Measurements from ENCODE around the gene ATP5F1C.

DNA sequence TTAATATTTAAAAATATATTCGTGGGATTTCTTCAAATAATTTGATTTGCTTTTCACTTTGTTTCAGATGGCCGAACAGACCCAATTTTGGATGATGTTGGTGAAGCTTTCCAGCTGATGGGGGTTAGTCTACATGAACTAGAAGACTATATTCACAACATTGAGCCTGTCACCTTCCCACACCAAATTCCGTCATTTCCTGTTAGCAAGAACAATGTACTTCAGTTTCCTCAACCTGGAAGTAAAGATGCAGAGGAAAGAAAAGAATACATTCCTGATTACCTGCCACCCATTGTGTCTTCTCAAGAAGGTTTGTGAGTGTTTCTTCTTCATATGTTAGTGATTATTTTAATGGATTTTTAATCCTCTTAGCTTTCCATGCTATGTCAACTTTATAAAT, 36.3 kb downstream of the ATP5F1C start:
- TF ChIP-seq, protein P1, sequence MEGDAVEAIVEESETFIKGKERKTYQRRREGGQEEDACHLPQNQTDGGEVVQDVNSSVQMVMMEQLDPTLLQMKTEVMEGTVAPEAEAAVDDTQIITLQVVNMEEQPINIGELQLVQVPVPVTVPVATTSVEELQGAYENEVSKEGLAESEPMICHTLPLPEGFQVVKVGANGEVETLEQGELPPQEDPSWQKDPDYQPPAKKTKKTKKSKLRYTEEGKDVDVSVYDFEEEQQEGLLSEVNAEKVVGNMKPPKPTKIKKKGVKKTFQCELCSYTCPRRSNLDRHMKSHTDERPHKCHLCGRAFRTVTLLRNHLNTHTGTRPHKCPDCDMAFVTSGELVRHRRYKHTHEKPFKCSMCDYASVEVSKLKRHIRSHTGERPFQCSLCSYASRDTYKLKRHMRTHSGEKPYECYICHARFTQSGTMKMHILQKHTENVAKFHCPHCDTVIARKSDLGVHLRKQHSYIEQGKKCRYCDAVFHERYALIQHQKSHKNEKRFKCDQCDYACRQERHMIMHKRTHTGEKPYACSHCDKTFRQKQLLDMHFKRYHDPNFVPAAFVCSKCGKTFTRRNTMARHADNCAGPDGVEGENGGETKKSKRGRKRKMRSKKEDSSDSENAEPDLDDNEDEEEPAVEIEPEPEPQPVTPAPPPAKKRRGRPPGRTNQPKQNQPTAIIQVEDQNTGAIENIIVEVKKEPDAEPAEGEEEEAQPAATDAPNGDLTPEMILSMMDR (conservative IDR thresholded peaks at IDR 0.05): no peak
- TF ChIP-seq EZH2 (IDR thresholded peaks at IDR 0.05; ENCODE audit: low read depth): no peak
